SKM-1 (cell line): ENCODE measurements around the gene DUSP22.
"Not testable (repeated sequence)": the region's sequence is repeated elsewhere in the genome, so short reads cannot be mapped to it uniquely, and the experiment has no call there.

Source experiments
- DNase-seq: peaks from one replicate; lab custom pipeline; 2025; ENCODE audit not compliant: unreplicated experiment; lab: John Stamatoyannopoulos, UW

The DUSP22 gene

DNA sequence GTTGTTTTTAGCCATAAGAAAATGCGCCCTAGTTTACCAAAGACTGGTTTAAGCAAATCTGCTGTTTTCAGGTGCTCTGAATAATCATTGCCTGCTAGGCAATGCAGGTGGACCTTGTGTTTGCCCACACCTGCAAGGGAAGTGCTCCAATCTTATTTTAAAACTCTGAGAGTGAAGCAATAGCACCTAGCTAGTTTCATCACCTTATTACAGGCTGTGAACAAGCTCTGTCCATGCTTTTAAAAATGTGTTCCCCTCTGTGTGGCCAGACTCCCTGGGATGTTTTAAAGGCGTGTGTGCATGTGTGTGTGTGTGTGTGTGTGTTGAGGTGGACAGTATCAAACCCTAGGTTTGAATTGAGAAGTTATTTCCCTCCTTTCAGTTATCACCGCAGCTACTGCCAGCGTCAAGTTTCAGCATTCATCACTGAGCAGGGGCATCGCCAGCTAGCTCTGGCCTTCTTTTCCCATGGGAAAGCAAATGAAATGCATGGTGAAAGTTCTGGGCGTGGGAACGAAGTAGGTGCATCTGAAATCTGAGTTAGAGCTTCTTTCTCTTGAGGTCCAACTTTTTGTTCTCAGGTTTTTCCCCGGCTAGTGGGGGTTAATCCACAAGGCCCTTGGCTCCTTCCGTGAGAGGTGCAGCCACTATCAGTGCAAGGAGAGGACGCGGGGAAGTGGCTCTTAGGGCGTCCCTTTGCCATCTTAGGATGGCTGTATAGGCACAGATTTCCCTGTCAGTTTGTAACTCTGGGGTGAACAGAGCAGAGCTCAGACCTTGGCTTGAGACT, 30.8 kb downstream of the DUSP22 start:
- DNase-seq = no peak

DNA sequence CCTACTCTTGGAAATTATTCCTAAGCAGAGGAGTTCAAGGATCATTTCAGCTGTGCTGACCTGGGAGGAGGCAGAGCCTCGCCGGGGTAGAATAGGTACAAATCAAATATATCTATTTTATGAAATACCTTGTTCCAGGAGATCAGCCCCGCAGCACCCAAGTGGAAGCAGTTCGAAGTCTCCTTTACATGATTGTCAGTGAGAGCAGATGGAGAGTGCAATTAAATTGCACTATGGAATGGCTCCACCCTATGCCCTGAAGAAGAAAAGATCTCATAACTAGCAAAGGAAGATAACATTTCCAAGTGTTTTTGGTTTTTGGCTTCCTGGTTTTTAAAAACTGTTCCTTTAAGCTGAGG, 31.4 kb downstream of the DUSP22 start:
- DNase-seq = no peak

DNA sequence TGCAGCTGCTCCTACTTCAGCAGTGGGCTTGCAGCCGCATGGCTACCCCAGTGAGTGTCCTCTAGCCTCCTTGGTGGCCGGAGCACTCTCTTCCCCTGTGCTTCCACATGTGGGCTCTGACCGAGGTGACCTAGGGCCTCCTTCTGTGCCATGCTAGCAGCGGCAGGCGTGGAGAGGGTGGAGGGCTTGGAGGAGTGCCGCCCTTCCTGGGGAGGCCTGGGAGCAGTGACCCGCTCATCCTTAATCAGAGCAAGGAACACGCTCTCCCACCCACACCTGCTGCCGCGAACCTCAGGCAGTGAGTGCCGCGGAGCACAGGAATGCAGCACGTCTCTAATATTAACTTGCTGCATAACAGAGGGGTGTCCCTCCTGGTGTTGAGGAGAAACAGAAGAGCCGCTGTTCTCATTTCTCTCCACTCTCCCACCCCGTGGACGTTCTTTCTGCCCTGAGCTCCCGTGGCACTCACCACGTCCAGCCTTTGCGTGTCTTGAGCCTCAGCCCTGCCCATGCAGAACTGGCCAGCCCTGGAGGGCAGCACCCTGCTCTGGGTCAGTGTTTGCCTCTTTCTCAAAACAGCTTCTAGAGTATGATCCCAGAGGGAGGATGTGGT, 31.9 kb downstream of the DUSP22 start:
- DNase-seq = no peak

DNA sequence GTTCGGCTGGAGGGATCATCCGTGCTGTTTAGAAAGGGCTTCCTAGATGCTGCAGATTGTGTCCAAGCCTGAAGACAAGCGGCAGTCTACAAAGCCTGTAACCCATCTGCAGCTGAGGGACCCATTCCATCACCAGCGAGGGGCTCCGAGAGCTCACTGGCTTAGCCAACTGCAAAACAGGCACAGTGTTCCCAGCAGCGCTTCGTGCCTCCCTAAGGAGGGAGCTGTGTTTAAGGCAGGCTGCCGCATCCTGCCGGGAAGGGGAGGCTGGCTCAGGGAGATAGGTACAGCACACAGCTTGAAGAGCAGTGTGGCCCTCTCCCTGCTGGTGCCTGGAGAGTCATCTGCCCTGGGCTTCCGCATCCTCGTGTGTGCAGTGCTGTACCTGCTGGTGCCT, 32.4 kb downstream of the DUSP22 start:
- DNase-seq = no peak

DNA sequence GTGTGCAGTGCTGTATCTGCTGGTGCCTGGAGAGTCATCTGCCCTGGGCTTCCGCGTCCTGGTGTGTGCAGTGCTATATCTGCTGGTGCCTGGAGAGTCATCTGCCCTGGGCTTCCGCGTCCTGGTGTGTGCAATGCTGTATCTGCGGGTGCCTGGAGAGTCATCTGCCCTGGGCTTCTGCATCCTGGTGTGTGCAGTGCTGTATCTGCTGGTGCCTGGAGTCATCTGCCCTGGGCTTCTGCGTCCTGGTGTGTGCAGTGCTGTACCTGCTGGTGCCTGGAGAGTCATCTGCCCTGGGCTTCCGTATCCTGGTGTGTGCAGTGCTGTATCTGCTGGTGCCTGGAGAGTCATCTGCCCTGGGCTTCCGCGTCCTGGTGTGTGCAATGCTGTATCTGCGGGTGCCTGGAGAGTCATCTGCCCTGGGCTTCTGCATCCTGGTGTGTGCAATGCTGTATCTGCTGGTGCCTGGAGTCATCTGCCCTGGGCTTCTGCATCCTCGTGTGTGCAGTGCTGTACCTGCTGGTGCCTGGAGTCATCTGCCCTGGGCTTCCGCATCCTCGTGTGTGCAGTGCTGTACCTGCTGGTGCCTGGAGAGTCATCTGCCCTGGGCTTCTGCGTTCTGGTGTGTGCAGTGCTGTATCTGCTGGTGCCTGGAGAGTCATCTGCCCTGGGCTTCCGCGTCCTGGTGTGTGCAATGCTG, 33.0 kb downstream of the DUSP22 start:
- not testable (repeated sequence) for DNase-seq

DNA sequence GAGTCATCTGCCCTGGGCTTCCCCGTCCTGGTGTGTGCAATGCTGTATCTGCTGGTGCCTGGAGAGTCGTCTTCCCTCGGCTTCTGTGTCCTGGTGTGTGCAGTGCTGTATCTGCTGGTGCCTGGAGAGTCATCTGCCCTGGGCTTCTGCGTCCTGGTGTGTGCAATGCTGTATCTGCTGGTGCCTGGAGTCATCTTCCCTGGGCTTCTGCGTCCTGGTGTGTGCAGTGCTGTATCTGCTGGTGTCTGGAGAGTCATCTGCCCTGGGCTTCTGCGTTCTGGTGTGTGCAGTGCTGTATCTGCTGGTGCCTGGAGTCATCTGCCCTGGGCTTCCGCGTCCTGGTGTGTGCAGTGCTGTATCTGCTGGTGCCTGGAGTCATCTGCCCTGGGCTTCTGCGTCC, 33.8 kb downstream of the DUSP22 start:
- DNase-seq = not testable (repeated sequence)

DNA sequence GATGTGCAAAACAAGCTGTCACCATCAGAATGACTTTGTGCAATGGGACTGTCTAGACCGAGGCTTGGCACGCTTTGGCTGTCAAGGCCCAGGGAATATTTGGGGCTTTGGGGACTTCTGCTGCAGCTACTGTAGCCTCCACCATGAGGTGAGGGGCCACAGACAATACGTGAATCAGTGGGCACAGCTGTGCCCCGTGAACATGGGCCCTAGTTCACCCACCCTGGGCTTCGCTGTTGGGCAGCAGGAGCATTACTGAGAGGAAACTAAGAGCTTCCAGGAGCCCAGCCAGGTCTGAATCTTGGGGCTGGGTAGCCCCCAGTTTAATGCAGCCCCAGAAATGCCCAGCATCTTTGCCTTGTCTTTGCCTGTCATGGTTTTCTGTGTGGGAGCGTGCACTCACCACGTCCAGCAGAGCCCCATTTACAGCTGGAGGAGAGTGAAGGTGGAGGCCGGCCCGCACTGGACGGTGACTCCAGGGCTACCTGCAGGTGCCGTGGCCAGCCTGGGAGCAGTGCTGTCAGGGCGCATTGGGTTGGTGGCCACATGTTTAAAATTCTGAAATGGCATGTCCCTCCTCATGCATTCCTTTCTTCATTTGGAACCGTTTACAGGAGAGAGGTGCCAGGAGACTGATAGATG, 34.7 kb downstream of the DUSP22 start:
- no peak for DNase-seq

DNA sequence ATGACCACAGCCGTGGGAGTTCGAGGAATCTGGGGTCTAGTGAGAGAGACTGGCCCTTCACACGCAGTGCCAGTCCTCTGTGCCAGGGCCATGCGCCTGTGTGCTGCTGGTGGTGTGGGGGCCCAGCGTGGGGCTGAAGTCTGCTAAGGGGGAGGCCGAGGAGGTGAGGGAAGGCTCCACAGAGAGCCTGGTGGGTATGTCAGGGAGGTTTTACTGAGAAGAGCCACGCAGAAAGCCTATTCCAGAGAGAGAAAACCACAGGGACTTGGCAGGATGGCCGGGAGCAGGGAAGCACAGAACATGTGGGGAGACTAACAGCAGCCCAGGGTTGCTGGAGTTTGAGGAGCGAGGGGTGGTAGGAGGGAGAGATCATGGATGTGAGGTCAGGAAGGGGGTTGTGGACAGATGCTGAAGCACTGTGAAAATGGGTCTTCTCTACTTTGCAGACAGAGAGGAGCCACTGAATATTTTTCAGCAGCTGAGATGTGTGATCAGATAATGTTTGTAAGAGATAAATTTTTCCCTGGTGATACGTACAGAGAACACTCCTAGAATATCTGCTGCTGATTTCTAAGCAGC, 35.3 kb downstream of the DUSP22 start:
- no peak for DNase-seq

DNA sequence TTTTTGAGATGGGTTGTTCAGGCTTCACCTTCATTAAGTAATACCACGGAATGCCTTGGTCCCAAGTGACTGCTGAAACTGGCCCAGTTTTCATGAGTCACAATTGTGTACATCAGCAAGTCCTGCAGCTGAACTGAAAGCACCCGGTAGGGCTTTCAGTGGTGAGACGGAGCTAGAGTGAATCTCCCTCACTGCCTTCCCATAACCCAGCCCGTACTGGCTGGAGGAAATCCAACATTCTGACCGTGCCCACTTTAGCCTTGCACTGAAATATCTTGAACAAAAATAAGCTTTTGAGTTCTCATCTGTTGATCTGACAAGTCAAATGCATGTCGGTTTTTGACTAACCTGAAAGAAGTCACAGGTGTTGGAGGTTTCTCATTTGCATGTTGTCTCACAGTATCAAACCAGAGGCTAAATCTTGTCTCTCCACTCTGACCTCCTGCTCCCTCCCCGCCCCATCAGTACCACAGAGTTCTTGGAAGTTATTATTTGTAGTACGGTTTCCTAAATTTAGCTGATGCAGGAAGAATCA, 35.9 kb downstream of the DUSP22 start:
- no peak for DNase-seq

DNA sequence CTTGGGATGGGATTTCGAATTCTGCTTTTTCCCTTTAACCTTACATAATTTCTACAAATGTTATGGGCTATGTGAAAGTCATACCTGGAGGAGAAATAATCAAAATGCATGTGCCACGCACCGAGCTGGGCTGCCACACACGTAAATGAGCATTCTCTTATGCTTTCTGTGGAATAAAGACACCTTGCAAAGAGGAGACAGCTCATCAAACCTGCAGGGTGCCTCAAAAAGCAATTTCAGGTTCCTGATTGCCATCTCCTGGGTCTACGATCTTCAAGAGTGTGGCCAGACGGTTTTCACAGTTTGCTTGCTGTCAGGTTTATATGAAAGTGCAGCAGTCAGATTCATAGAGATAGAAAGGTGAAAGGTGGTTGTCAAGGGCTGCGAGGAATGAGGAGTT, 36.6 kb downstream of the DUSP22 start:
- DNase-seq = no peak

DNA sequence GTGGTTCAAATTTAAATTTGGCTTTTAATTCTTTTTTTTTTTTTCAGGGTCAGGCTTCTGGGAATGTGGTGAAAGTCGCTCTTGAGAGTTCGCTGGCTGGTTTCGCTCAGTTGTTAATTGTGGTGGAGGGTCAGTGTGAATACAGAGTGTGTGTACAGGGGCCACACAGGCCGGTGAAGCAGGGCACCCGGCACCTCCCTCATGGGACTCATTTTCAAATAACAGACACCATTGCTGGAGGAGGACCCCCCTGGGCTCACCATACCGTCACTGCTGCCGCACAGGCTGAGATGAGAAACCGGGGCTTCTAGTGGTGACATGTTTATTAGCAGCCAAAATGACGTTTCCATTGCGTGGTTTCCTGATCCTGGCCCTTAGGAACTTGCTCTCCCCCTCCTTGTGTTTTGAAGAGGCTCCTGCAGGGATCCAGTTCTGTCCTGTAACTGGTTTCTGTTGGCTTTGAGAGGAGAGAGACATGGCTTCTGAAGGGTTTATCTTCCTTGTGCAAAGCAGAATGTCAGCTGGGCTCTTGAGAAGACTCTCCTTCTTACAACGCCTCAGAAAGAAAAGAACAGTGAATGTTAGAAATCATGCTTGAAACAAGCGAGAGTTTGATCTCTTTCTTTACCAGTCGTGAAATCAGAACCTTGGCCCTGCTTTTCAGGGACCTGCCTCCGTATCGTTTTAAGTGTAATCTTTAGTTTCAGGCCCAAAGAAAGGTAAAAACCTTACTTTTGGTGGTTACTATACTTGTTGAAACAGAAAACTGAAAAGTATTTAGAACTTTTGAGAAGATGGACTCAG, 37.8 kb downstream of the DUSP22 start:
- DNase-seq = no peak

DNA sequence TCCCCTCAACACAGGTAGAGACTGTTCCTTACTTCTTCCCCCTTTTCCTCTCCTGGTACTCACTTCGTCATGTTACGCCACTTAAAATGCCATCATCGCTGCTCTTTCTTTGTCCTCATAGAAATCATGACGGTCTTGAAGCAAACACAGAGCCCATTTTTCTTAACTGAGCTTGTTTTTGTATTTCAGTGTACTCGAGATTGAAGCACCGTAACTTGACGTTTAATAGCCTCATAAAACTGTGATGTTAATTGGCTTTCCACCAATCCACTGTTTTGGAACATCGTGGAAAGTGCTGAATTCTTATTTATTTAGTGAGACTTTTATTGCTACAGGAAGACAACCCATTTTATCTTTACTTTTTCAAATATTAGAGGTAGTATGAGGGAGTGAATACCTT, 38.7 kb downstream of the DUSP22 start:
- DNase-seq = no peak

DNA sequence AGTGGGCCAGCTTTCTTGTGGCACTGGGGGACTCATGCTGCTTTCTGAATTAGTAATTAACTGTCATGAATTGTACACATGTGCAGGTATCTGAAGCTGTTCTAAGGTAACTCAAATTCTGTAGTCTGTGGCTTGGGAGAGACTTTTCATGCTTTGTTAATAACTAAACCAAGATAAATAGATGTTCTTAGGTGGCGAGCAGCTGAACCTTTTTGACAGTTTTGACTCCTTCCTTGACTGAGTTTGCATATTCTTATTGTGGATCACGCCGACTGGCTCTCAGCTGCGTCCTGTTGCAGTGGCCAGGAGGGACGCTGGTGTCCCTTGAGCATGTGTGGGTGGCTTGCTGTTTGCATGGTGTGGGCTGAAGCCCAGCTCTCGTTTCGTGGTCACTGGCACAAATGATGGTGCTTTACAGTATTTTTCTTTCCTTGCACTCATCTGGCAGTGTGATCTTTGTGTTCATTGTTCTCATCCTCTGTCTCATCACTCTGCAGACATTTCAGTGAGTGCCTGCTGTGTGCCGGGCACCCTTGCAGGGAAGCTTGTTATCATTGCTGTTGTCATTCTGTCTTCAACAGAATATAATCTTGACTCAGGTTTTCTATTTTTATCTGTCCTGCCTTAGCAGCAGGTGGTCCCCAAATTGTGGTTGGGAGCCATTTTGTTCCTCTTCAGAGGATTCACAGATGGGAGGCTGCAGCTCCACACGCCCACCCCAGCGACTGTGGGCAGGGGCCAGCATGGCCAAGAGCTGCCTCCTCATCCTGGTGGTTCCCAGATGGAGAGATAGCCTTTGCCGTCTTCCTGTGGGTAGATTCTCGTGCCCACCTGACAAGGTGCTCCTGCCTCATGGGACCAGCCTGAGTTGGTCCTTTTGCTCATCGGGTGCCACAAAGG, 39.6 kb downstream of the DUSP22 start:
- no peak for DNase-seq

DNA sequence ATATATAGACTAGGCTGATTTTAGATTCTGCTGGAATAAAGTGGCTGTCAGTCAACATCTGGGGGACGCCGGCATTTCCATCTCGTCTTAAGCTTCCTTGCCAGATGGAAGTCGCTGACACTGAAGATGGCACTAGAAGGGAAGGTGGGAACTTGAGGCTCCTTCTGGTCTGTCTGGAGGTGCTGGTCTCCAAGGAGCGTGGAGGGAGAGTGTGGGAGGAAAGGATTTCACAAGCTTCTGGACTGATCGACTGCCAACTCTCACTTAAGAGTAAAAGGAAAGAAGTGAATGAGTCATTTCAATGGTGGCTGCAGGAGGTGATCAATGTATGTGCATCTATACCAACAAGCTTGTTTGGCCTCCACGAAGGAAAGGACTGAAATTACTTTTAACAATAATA, 40.4 kb downstream of the DUSP22 start:
- no peak for DNase-seq

DNA sequence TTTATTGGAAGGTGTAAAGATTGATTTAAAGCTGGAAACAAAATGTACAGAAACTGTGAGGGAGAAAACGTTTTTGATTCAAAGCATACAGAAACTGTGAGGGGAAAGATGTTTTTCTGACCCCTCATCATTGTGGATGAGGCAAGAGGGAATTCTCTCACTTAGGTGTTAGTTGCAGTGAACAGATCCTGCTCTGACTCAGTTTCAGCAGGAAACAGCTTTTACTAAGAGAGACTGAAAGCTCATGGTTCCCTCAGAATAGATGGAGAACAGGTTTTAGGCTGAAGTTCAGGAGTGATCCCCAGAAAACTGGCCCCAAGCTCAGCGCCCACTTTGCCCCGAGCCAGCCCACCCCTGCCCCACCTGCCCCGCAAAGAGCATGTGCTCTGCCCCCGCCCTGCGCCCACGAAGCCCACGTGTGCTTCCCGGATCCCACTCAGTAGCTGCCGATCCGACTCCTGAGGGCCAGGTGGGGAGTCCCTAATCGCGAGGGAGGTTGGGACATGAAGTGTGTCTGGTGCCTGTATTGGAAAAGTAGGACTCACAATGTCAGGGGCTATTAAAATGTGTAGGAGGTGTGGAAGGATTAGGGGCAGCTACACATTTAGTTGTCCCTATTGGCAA, 41.2 kb downstream of the DUSP22 start:
- DNase-seq = no peak

DNA sequence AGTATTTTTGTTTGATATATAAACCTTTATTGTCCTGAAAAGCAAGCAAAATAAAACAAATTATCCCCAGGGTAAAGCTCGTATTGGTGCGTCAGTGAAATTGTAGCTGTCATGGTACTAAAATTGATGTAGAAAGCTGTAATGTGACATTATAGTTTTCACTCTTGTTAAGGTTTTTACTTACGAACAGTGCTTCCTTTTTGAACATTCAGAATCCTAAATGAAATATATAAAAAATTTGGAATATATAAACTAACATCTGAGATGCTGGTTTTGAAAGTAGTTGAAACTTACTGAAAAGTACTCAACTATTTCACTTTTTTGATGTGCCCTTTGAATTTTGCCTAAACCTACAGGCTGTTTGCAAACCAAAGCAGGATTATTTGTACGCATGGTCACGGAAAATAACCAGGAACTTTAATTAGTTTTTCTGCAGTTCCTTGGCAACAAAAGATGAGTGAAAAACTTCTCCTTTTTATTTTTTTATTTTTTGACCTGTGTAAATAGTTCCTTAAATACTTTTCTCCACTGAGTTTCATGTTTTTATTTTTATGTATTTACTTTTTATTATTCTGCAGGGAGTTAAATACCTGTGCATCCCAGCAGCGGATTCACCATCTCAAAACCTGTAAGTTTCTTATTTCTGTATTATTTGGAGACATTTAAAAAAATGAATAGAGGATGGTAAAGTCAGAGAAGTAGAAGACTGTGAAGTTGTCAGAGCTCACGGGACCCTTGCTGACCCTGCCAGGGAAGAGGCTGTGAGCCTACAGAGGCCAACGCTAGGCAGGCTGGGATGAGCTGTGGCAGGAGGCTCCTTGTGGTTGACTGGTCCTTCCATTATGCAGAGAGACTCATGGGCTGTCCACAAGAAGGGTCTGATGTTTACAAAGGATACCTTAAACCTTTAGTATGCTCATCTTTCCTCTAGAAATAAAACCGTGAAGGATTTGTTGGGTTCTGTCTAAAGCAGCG, 42.5 kb downstream of the DUSP22 start:
- no peak for DNase-seq

DNA sequence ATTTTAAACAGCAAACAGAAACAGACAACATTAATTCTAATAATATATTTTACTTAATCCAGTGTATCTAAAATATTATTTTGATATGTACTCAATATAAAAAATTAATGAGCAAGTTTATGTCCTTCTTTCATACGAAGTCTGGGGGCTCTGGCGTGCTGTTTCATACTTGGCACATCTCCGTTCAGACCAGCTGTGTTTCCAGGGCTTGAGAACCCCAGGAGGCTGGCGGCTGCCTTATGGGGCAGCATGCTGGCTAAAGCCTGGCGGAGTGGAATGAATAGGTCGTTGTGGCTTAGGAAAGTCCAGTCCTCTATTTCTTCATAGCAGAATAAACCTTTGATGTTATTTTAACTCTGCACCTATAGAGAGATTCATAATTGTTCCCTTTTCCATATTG, 43.3 kb downstream of the DUSP22 start:
- DNase-seq = no peak
